ENCODE data around the gene CMTM3. TPM values are rescaled to one million over a fixed set of nuclear protein-coding genes. Genes with fewer than 3 reads are reported as not detected.
"Not testable (repeated sequence)": the region's sequence is repeated elsewhere in the genome, so short reads cannot be mapped to it uniquely, and the experiment has no call there.

Gene CMTM3
- total and polyA plus RNA-seq, 4 donors = 13.7 to 48.4 (median 31.5) TPM

GRCh38 chr16:66656547-66656946, 52.0 kb downstream of the CMTM3 start:
- Histone ChIP-seq H3K4me3 (ENCODE audit: low read depth, low read length) (no peak overlapping the region), H3K27me3 (ENCODE audit: control insufficient read depth, insufficient read depth, low read length) (no peaks in the 10 kb centered on the region), H3K27ac (ENCODE audit: low read depth, low read length) (no peak overlapping the region), H3K4me1 (ENCODE audit: control insufficient read depth, insufficient read depth, low read length) (peaks cover 8% of the 10 kb centered on the region), H3K36me3 (ENCODE audit: control insufficient read depth, insufficient read depth, low read length) (no peaks in the 10 kb centered on the region), H3K9me3 (ENCODE audit: control insufficient read depth, insufficient read depth, low read length) (no peaks in the 10 kb centered on the region)
- 94% methylated on average over 3 of the region's 3 CpGs for WGBS (ENCODE audit: insufficient coverage)
- no peak for DNase-seq (ENCODE audit: low read depth in 4 of 6, low spot score in 6 of 6)

DNA sequence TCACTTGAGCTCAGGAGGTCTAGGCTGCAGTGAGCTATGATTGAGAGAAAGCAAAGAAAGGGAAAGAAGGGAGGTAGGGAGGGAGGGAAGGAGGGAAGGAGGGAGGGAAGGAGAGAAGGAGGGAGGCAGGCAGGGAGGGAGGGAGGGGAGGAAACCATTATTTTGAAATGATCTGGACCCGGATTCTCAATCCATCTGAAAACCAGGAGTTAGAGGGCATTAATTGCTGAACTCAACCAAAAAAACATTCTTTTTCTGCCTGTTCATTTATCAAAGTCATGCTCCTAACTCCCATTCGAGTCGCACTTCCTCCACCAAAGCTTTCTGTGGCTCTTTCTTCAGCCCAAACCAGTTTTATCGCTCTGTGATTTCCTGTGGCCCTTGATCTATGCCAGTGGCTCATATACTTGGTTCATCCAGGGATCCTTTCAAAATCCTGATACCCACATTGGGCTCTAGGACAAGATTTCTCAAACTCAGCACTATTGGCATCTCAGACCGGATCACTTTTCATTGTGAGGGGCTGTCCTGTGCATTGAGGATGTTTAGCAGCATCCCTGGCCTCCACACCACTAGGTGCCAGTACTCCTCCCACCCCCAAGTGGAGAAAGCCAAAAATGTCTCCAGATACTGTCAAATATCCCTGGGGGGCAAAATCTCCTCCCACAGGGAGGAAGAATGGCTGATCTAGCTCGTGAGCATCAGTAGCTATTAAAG, 53.8 kb downstream of the CMTM3 start:
- Histone ChIP-seq H3K4me3 (ENCODE audit: low read depth, low read length) (no peak overlapping the region), H3K9me3 (ENCODE audit: control insufficient read depth, insufficient read depth, low read length) (no peaks in the 10 kb centered on the region), H3K27me3 (ENCODE audit: control insufficient read depth, insufficient read depth, low read length) (no peaks in the 10 kb centered on the region), H3K27ac (ENCODE audit: low read depth, low read length) (no peak overlapping the region), H3K36me3 (ENCODE audit: control insufficient read depth, insufficient read depth, low read length) (no peaks in the 10 kb centered on the region), H3K4me1 (ENCODE audit: control insufficient read depth, insufficient read depth, low read length) (peaks cover 12% of the 10 kb centered on the region)
- DNase-seq (ENCODE audit: low read depth in 4 of 6, low spot score in 6 of 6) = peak in 1 of 6 donors; percentile 49
- WGBS (ENCODE audit: insufficient coverage) = 75% methylated on average over 6 of the region's 6 CpGs

- Histone ChIP-seq H3K9me3 (ENCODE audit: control insufficient read depth, insufficient read depth, low read length) (no peaks in the 10 kb centered on the region), H3K27me3 (ENCODE audit: control insufficient read depth, insufficient read depth, low read length) (no peaks in the 10 kb centered on the region), H3K4me3 (ENCODE audit: low read depth, low read length) (no peak overlapping the region), H3K27ac (ENCODE audit: low read depth, low read length) (no peak overlapping the region), H3K36me3 (ENCODE audit: control insufficient read depth, insufficient read depth, low read length) (no peaks in the 10 kb centered on the region), H3K4me1 (ENCODE audit: control insufficient read depth, insufficient read depth, low read length) (peaks cover 12% of the 10 kb centered on the region)
- no peak for DNase-seq (ENCODE audit: low read depth in 4 of 6, low spot score in 6 of 6)
- 85% methylated on average over 4 of the region's 5 CpGs for WGBS (ENCODE audit: insufficient coverage)
Measured at GRCh38 chr16:66658860-66659190, 54.3 kb downstream of the CMTM3 start.

DNA sequence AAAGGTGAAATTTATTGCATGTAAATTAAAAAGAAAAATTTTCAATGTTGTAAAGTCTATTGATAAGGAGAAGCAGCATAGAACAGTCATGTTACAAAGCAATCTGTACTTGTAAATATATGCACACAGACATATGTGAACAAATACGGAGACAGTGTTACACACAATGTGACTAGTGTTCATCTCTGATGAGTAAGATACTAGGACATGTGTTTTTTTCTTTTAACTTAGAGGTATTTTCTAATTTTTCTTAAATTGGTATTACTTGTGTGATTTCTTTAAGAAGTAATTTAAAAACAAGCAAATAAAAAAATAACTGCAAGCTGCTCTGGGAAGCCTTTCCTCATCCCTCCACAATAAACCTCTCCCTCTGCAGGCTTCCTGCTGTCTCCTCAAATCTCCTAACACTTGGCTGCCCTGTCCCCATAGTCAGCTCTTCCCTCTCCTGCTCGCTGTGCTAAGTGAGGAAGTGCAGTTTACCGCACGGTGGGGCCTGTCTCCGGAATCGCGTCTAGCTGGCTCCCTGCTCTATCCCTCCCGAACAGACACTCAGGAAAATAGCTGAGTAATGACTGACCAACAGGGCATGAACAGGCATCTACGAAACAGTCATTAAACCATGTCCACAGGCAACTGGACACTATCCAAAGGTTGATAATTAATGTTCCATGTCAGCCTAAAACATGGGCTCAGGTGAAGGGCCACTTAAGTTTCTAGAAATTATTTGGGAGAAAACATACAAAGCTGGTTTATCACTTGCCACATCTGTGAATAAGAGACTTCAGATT, 56.1 kb downstream of the CMTM3 start:
- Histone ChIP-seq H3K4me1 (ENCODE audit: control insufficient read depth, insufficient read depth, low read length) (peaks cover 12% of the 10 kb centered on the region), H3K27ac (ENCODE audit: low read depth, low read length) (peak overlapping the region; percentile 59), H3K36me3 (ENCODE audit: control insufficient read depth, insufficient read depth, low read length) (no peaks in the 10 kb centered on the region), H3K4me3 (ENCODE audit: low read depth, low read length) (no peak overlapping the region), H3K9me3 (ENCODE audit: control insufficient read depth, insufficient read depth, low read length) (no peaks in the 10 kb centered on the region), H3K27me3 (ENCODE audit: control insufficient read depth, insufficient read depth, low read length) (no peaks in the 10 kb centered on the region)
- peak in 4 of 6 donors; percentile 17 to 77 (median 56) for DNase-seq (ENCODE audit: low read depth in 4 of 6, low spot score in 6 of 6)
- WGBS (ENCODE audit: insufficient coverage) = 2% methylated on average over 7 of the region's 9 CpGs

DNA sequence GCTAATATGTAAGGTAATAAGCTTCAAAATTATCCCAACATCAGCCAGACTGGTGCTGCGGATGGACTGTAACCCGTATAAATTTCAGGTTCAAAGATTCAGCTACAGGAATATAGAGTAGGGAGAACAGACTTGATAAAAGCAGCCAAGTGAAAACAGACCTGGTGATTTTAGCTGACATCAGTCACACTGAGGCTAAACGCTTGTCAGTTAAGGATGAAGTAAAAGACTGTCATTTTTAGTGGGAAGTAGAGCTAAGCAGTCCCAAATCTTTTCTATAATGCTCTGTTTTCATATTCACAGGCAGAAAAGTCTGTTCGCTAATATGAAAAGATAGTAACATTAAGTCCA, 56.7 kb downstream of the CMTM3 start:
- H3K9me3 ChIP-seq (ENCODE audit: control insufficient read depth, insufficient read depth, low read length) = no peaks in the 10 kb centered on the region
- peak overlapping the region; percentile 59 for H3K27ac ChIP-seq (ENCODE audit: low read depth, low read length)
- no peak overlapping the region for H3K4me3 ChIP-seq (ENCODE audit: low read depth, low read length)
- H3K36me3 ChIP-seq (ENCODE audit: control insufficient read depth, insufficient read depth, low read length) = no peaks in the 10 kb centered on the region
- H3K27me3 ChIP-seq (ENCODE audit: control insufficient read depth, insufficient read depth, low read length) = no peaks in the 10 kb centered on the region
- no CpG with 5 or more reads among the region's 4 CpGs for WGBS (ENCODE audit: insufficient coverage)
- peaks cover 12% of the 10 kb centered on the region for H3K4me1 ChIP-seq (ENCODE audit: control insufficient read depth, insufficient read depth, low read length)
- peak in 1 of 6 donors; percentile 41 for DNase-seq (ENCODE audit: low read depth in 4 of 6, low spot score in 6 of 6)

DNA sequence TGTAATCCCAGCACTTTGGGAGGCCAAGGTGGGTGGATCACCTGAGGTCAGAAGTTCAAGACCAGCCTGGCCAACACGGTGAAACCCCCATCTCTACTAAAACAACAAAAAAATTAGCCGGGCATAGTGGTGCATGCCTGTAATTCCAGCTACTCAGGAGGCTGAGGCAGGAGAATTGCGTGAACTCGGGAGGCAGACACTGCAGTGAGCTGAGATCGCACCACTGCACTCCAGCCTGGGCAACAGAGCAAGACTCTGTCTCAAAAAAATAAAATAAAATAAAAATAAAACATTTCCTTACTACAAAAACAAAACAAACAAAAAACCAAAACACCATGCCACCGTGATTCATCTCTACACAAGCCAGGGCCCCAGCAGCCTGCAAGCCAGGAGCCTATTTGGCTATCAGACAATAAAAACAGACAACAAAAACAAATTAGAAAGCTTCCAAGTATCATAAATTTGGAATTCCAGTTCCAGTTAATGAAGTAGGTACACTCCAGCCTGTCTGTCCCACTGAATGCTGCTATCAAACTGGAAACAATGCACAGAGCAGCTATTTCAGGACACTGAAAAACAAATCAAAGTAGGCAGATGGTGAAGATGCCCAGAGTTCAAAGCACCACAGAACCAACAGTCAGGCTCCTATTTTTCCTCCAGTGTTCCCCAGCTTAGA, 57.3 kb downstream of the CMTM3 start:
- not testable (repeated sequence) for H3K9me3 ChIP-seq (ENCODE audit: control insufficient read depth, insufficient read depth, low read length); H3K36me3 ChIP-seq (ENCODE audit: control insufficient read depth, insufficient read depth, low read length); H3K27me3 ChIP-seq (ENCODE audit: control insufficient read depth, insufficient read depth, low read length); H3K4me3 ChIP-seq (ENCODE audit: low read depth, low read length); H3K4me1 ChIP-seq (ENCODE audit: control insufficient read depth, insufficient read depth, low read length)
- 68% methylated on average over 4 of the region's 6 CpGs for WGBS (ENCODE audit: insufficient coverage)
- H3K27ac ChIP-seq (ENCODE audit: low read depth, low read length) = peak overlapping the region; percentile 53
- DNase-seq (ENCODE audit: low read depth in 4 of 6, low spot score in 6 of 6) = peak in 2 of 6 donors; percentile 27 to 28

DNA sequence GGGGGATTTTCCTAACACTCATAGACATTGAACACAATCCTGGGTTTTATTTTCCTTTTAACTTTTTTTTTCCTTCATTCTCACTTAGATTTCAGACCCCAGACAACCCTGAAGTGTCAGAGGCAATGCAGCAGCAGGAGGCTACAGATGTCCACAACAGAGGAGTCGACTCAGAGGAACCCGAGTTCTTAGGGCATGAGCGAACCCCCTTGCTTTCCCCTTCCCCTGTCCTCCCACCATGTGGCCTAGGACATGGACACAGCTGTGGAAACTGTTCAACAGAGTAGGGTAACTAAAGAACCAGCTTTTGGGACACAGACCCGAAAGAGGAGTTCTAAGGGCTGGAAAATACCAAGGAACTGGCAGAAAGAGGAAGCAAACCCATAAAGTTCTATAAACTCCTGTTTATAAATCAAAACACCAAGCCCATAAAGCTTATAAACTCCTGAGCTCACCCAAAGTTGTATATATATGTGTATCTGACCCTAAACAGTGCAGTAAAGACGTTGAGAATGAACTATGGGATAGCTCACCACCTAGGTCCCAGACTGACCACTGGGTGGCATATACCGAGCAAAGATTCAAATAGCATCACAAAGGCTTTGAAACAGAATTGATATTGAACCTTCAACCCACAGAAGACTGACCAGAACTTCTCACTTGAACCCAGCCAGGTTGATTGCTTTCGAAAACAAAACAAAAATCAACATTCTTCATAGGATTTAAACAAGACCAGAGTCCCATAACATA, 58.1 kb downstream of the CMTM3 start:
- Histone ChIP-seq H3K4me1 (ENCODE audit: control insufficient read depth, insufficient read depth, low read length) (peaks cover 9% of the 10 kb centered on the region), H3K36me3 (ENCODE audit: control insufficient read depth, insufficient read depth, low read length) (no peaks in the 10 kb centered on the region), H3K27me3 (ENCODE audit: control insufficient read depth, insufficient read depth, low read length) (no peaks in the 10 kb centered on the region), H3K4me3 (ENCODE audit: low read depth, low read length) (no peak overlapping the region), H3K9me3 (ENCODE audit: control insufficient read depth, insufficient read depth, low read length) (no peaks in the 10 kb centered on the region), H3K27ac (ENCODE audit: low read depth, low read length) (peak overlapping the region; percentile 53)
- DNase-seq (ENCODE audit: low read depth in 4 of 6, low spot score in 6 of 6) = peak in 2 of 6 donors; percentile 28 to 32
- WGBS (ENCODE audit: insufficient coverage) = 54% methylated on average over 2 of the region's 7 CpGs

Data from spinal cord (tissue), 10 donors.